HG03039 (cell line): ENCODE data around the gene LRRC32.
"Not testable (repeated sequence)": the region's sequence is repeated elsewhere in the genome, so short reads cannot be mapped to it uniquely, and the experiment has no call there.

Source experiments
- ATAC-seq: cut with Tn5 transposase; IDR thresholded peaks from one replicate; pipeline ENCODE4 v1.9.1; 2021; ENCODE audit warnings: mild to moderate bottlenecking, moderate library complexity; ENCODE audit not compliant: unreplicated experiment

LRRC32 gene

GRCh38 chr11:76616676-76617552, 53.6 kb downstream of the LRRC32 start:
- no peak for ATAC-seq

GRCh38 chr11:76615950-76616349, 54.6 kb downstream of the LRRC32 start:
- ATAC-seq = no peak

DNA sequence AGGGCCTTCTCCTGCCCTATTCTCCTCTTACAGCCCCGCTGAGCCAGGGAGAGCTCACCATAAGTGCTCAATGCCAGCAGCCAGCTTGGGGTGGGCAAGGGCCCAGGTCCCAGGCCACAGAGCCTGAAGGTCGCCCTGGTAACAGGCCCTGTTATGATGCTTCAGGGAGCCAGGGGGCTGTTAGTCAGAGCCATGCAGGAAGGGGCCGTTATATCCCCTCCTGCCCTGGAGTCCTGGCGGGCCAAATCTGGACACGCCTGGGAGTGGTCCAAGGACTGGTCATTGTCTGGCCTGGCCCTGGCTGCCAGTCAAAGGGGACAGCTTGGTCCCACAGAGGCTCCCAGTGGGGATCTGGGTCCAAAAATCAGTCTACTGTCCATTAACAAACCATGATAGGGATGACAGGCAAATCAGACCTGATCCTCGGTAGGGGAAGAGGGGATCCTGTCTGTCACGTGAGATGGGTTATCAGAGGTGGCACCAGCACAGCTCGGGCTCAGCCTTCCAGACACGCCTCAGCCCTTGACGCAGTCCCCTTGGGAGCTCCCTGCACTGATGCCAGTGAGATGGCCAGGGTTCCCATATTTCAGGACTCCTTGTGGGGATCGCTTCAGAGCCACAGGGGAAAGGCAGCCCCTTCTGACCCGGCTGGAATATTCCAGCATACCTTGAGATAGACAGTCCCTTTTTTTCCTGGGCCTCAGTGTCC, 55.9 kb downstream of the LRRC32 start:
- ATAC-seq = no peak

GRCh38 chr11:76613901-76614300, 56.6 kb downstream of the LRRC32 start:
- no peak for ATAC-seq

DNA sequence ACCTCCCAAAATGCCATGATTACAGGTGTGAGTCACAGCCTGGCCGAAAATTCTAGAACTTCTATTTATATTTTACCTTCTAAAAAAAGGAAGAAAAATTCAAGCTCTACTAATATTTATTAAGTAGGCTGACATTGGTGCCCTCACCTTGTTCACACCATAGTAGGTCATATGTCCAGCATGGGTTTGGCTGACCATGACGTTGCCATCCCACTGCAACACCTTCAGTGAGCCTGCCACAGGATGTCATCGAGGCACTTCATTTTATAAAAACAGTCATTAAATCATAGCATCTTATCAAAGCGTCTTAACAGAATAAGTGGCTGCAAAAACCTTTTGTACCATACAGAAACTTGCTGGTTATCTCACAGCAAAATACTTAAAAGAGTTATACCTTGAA, 58.3 kb downstream of the LRRC32 start:
- no peak for ATAC-seq

DNA sequence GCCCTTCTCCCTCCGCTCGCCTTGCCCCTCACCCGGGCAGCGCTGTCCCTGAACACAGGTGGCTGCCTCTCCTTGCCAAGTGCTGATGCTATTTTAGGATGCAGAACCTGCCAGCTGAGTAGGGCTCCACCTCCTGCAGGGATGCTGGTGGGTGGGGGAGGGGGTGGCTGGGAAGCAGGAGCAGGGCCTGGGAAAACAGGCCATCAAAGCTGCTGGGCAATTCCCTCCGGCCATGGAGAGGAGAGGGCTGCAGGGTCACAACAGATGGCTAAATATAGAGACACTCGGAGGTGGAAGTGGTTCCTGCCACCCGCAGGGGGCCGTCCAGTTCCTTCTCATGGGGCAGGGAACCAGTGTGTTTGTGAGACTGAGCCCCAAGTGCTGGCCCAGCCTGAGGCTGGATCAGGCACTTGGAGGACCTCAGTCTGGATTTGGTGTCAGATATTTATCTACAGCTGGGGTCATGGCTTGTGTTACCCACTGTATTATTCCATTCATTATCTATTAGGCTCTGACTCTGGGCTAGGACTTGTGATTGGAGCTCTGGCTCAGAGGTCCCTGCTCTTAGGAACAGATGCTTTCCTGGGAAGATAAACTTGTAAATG, 59.6 kb downstream of the LRRC32 start:
- ATAC-seq = no peak

GRCh38 chr11:76610371-76610770, 60.2 kb downstream of the LRRC32 start:
- no peak for ATAC-seq

DNA sequence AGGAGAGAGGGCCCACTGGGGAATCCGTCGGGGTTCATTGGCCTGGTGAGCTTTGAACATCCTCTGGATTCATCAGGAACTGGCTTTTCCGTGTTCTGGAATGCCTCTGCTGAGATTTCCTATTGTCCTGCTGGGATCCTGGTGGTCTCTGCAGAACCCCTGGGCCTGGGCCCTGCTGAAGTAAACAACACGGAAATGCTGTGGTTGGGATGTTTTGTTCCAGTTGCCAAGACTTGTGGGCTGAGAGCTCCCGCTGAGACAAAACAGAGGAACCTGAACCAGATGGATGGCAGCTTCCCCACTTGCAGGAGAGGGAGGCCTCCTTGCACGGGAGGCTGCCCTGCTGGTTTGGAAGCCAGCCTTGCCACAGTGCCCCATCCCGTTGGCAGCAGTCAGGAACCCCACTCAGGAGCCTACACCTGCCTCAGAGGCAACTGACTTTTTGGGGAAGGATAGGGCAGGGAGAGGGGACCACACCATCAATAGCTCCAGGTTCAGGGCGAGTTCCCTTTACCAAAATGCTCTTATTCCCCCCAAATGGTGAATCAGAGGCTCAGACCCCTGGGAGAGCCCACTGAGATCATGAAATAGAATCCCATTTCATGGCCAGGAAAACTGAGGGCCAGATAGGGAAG, 60.7 kb downstream of the LRRC32 start:
- no peak for ATAC-seq

DNA sequence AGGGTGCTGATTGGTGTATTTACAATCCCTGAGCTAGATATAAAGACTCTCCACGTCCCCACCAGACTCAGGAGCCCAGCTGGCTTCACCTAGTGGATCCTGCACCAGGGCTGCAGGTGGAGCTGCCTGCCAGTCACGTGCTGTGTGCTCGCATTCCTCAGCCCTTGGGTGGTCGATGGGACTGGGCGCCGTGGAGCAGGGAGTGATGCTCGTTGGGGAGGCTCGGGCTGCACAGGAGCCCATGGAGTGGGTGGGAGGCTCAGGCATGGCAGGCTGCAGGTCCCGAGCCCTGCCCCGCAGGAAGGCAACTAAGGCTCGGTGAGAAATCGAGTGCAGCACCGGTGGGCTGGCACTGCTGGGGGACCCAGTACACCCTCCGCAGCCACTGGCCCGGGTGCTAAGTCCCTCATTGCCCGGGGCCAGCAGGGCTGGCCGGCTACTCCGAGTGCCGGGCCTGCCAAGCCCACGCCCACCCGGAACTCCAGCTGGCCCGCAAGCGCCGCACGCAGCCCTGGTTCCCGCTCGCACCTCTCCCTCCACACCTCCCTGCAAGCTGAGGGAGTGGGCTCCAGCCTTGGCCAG, 61.6 kb downstream of the LRRC32 start:
- not testable (repeated sequence) for ATAC-seq

DNA sequence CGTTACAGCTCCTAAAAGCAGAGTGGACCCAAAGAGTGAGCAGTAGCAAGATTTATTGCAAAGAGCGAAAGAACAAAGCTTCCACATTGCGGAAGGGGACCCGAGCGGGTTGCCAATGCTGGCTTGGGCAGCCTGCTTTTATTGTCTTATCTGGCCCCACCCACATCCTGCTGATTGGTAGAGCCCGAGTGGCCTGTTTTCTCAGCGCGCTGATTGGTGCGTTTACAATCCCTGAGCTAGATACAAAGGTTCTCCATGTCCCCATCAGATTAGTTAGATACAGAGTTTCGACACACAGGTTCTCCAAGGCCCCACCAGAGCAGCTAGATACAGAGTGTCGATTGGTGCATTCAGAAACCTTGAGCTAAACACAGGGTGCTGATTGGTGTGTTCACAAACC, 62.3 kb downstream of the LRRC32 start:
- ATAC-seq = not testable (repeated sequence)
